DND-41 (cell line): Measurements from ENCODE around the gene LCN6.
"Not testable (repeated sequence)": the region's sequence is repeated elsewhere in the genome, so short reads cannot be mapped to it uniquely, and the experiment has no call there.

ENCODE experiments used
- ATAC-seq: fragments of 200-7000 bp; cut with Tn5 transposase; 3 replicates; pipeline ENCODE4 v1.9.1; 2021; ENCODE audit warnings: low read depth; ENCODE audit not compliant: insufficient read depth
- DNase-seq: peaks from one replicate; pipeline ENCODE4 v3.0.0-alpha.2; 2020
- H2AFZ ChIP-seq: 2 replicates; pipeline ENCODE4 v1.6.0; 2012; ENCODE audit warnings: low read depth, low read length
- H3K27ac ChIP-seq: 2 replicates; pipeline ENCODE4 v1.5.1; 2012; ENCODE audit warnings: low read length, inconsistent platforms
- H3K27me3 ChIP-seq: fragments of 200-600 bp; sonication (generic); 2 replicates; pipeline ENCODE4 v1.6.0; 2012; ENCODE audit warnings: low read length, mild to moderate bottlenecking, inconsistent platforms; ENCODE audit not compliant: insufficient read depth, poor library complexity
- H3K36me3 ChIP-seq: 2 replicates; pipeline ENCODE4 v1.5.1; 2012; ENCODE audit warnings: low read length, inconsistent platforms; ENCODE audit not compliant: insufficient read depth
- H3K4me1 ChIP-seq: 2 replicates; pipeline ENCODE4 v1.5.1; 2012; ENCODE audit warnings: mild to moderate bottlenecking, low read length; ENCODE audit not compliant: insufficient read depth
- H3K4me2 ChIP-seq: 2 replicates; pipeline ENCODE4 v1.6.0; 2012; ENCODE audit warnings: mild to moderate bottlenecking, moderate library complexity, low read length, inconsistent platforms; ENCODE audit not compliant: insufficient read depth
- H3K4me3 ChIP-seq, 2 experiments: fragments of 200-600 bp in 1 of 2; shearing (Covaris generic) in 1 of 2; 2 replicates each; pipeline ENCODE4 v1.5.1; 2012 to 2016; ENCODE audit warnings: inconsistent platforms in 2 of 2, low read length in 2 of 2, mild to moderate bottlenecking in 2 of 2, low read depth in 1 of 2, moderate library complexity in 1 of 2
- H3K79me2 ChIP-seq: 2 replicates; pipeline ENCODE4 v1.6.0; 2012; ENCODE audit warnings: low read length, inconsistent platforms; ENCODE audit not compliant: insufficient read depth
- H3K9ac ChIP-seq: 2 replicates; pipeline ENCODE4 v1.6.0; 2012; ENCODE audit warnings: low read depth, mild to moderate bottlenecking, inconsistent platforms, low read length, moderate library complexity
- H3K9me3 ChIP-seq: 2 replicates; pipeline ENCODE4 v1.5.1; 2012; ENCODE audit warnings: low read length, moderate library complexity, mild to moderate bottlenecking, inconsistent platforms; ENCODE audit not compliant: insufficient read depth, severe bottlenecking
- H4K20me1 ChIP-seq: 2 replicates; pipeline ENCODE4 v1.6.0; 2012; ENCODE audit warnings: low read length; ENCODE audit not compliant: insufficient read depth
- EZH2 ChIP-seq: IDR thresholded peaks from 3 replicates; pipeline ENCODE4 v1.6.1; 2012; ENCODE audit warnings: borderline replicate concordance, low read depth, mild to moderate bottlenecking, moderate library complexity, low read length, inconsistent platforms; ENCODE audit not compliant: severe bottlenecking
- TF ChIP-seq, protein P1 (sequence below): IDR thresholded peaks from 2 replicates; pipeline ENCODE4 v1.5.1; 2012; ENCODE audit warnings: borderline replicate concordance, low read length, moderate library complexity, mild to moderate bottlenecking; ENCODE audit not compliant: poor library complexity, severe bottlenecking; ENCODE audit errors: extremely low read depth

LCN6 gene

GRCh38 chr9:136791516-136792276 lies 43.4 kb upstream of the LCN6 start:
- peaks cover 4% of the 10 kb centered on the region; the same call in 1 of the 2 replicates for H3K79me2 ChIP-seq
- H3K9ac ChIP-seq, result peak overlapping the region; percentile 90
- H3K27me3 ChIP-seq, result no peaks in the 10 kb centered on the region
- no peaks in the 10 kb centered on the region for H3K9me3 ChIP-seq
- peak overlapping the region; percentile 79 for H2AFZ ChIP-seq
- H3K4me3 ChIP-seq, result peak overlapping the region; percentile 70 to 92
- H3K27ac ChIP-seq, result peak overlapping the region; percentile 87
- no peak for ATAC-seq
- peak; percentile 59 for DNase-seq
- H4K20me1 ChIP-seq, result peaks cover 11% of the 10 kb centered on the region; the same call in 1 of the 2 replicates
- peaks cover 34% of the 10 kb centered on the region for H3K4me1 ChIP-seq
- TF ChIP-seq, protein P1, sequence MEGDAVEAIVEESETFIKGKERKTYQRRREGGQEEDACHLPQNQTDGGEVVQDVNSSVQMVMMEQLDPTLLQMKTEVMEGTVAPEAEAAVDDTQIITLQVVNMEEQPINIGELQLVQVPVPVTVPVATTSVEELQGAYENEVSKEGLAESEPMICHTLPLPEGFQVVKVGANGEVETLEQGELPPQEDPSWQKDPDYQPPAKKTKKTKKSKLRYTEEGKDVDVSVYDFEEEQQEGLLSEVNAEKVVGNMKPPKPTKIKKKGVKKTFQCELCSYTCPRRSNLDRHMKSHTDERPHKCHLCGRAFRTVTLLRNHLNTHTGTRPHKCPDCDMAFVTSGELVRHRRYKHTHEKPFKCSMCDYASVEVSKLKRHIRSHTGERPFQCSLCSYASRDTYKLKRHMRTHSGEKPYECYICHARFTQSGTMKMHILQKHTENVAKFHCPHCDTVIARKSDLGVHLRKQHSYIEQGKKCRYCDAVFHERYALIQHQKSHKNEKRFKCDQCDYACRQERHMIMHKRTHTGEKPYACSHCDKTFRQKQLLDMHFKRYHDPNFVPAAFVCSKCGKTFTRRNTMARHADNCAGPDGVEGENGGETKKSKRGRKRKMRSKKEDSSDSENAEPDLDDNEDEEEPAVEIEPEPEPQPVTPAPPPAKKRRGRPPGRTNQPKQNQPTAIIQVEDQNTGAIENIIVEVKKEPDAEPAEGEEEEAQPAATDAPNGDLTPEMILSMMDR, result peak; percentile 79
- no peak for TF ChIP-seq EZH2
- peak overlapping the region; percentile 97 for H3K4me2 ChIP-seq
- H3K36me3 ChIP-seq, result peaks cover 8% of the 10 kb centered on the region; the same call in 1 of the 2 replicates

DNA sequence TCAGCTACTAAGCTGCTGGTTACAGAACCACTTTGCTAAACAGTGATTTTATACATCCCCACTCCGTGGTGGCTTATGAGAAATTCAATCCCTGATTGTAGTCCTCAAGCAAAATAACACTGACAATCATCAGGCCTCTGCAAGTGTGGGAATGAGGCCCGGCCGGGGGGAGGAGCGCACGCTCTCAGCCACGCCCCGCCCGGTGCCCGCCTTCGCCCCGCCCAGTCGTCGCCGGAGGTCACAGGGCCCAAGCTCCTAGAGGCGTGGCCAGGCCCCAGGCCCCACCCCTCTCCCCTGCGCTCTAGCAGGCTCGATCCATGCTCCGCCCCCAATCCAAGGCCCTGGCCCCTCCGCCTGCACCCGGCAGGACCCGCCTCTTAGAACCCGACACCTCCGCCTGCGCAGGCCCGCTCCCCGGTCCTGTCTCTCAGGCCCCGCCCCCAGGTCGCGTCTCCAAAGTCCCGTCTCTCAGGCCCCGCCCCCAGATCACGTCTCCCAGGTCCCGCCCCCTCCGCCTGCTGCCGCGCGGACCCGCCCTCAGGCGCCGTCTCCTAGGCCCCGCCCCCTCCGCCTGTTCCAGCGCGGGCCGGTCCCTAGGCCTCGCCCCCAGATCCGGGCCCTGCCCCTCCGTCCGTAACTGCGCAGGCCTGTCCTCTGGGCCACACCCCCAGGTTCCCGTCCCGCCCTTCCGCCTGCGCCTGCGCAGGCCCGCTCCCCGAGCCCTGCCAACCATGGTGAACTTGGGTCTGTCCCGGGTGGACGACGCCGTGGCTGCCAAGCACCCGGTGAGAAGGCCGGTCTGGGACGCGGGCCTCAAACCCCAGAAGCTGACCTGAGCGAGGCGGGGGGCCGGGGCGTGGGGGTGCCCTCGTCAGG lies 42.6 kb upstream of the LCN6 start, which contains the start of gene TMEM141:
TMEM141 (plus strand) TSS at position 705 of the 876 bp plus-strand sequence; CDS start at position 732, 27 bp downstream.
- peaks cover 34% of the 10 kb centered on the region for H3K4me1 ChIP-seq
- peaks cover 11% of the 10 kb centered on the region; the same call in 1 of the 2 replicates for H4K20me1 ChIP-seq
- peak within 1 kb of the TSS; percentile 90 for H3K9ac ChIP-seq
- H3K4me3 ChIP-seq, result peak within 1 kb of the TSS; percentile 70 to 92
- ATAC-seq (peak; percentile 88), DNase-seq (peak; percentile 100)
- no peaks in the 10 kb centered on the region for H3K9me3 ChIP-seq
- H2AFZ ChIP-seq, result peak within 1 kb of the TSS; percentile 79
- peak within 1 kb of the TSS; percentile 97 for H3K4me2 ChIP-seq
- no peaks in the 10 kb centered on the region for H3K27me3 ChIP-seq
- peaks cover 8% of the 10 kb centered on the region; the same call in 1 of the 2 replicates for H3K36me3 ChIP-seq
- peak within 1 kb of the TSS; percentile 87 for H3K27ac ChIP-seq
- peaks cover 4% of the 10 kb centered on the region; the same call in 1 of the 2 replicates for H3K79me2 ChIP-seq
- no peak for TF ChIP-seq EZH2
- TF ChIP-seq, protein P1, result no peak

DNA sequence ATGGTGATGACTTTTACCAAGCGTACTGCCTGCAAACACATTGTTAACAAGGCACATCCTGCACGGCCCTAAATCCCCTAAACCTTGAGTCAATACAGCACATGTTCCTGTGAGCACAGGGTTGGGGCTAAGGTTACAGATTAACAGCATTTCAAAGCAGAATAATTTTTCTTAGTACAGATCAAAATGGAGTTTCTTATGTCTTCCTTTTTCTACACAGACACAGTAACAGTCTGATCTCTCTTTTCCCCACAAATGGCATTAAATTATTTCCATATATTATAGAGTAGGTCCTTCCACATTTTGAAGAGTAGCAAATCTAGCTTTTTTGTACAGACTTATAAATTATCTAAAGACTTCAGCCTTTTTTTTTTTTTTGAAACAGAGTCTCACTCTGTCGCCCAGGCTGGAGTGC lies 41.2 kb upstream of the LCN6 start:
- Histone ChIP-seq H4K20me1 (peaks cover 11% of the 10 kb centered on the region; the same call in 1 of the 2 replicates), H3K9me3 (no peaks in the 10 kb centered on the region), H3K9ac (no peak overlapping the region), H3K4me1 (peaks cover 34% of the 10 kb centered on the region), H3K27ac (no peak overlapping the region), H3K36me3 (peaks cover 8% of the 10 kb centered on the region; the same call in 1 of the 2 replicates), H3K4me3 (no peak overlapping the region), H3K27me3 (no peaks in the 10 kb centered on the region), H3K79me2 (peaks cover 4% of the 10 kb centered on the region; the same call in 1 of the 2 replicates), H3K4me2 (no peak overlapping the region), H2AFZ (no peak overlapping the region)
- ATAC-seq (no peak), DNase-seq (no peak)
- no peak for TF ChIP-seq EZH2
- TF ChIP-seq, protein P1, result no peak

GRCh38 chr9:136788644-136789522 lies 40.6 kb upstream of the LCN6 start:
- not testable (repeated sequence) for DNase-seq, H3K4me3 ChIP-seq, H2AFZ ChIP-seq, H3K4me2 ChIP-seq, H3K27me3 ChIP-seq, H3K36me3 ChIP-seq, H3K9me3 ChIP-seq, H3K9ac ChIP-seq, H3K27ac ChIP-seq, H3K79me2 ChIP-seq, ATAC-seq
- Histone ChIP-seq H4K20me1 (peaks cover 11% of the 10 kb centered on the region; the same call in 1 of the 2 replicates), H3K4me1 (peaks cover 34% of the 10 kb centered on the region)
